Measurements from ENCODE around the gene SGMS1.
"Not testable (repeated sequence)": the region's sequence is repeated elsewhere in the genome, so short reads cannot be mapped to it uniquely, and the experiment has no call there.

DNA sequence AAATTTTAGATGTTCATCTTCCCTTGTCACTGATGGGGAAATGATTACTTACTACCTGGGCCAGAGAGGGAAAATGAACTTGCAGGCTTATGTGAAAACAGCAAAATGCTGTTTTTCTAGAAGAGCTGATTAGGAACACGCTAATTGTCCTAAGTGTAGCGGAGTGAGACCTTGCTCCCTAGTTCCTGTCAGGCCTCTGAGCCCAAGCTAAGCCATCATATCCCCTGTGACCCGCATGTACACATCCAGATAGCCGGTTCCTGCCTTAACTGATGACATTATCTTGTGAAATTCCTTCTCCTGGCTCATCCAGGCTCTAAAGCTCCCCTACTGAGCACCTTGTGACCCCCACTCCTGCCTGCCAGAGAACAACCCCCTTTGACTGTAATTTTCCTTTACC is 120.6 kb downstream of the SGMS1 start:
- TF ChIP-seq EZH2 (IDR thresholded peaks at IDR 0.05; ENCODE audit: low read length) = not testable (repeated sequence)
- TF ChIP-seq, protein P1, sequence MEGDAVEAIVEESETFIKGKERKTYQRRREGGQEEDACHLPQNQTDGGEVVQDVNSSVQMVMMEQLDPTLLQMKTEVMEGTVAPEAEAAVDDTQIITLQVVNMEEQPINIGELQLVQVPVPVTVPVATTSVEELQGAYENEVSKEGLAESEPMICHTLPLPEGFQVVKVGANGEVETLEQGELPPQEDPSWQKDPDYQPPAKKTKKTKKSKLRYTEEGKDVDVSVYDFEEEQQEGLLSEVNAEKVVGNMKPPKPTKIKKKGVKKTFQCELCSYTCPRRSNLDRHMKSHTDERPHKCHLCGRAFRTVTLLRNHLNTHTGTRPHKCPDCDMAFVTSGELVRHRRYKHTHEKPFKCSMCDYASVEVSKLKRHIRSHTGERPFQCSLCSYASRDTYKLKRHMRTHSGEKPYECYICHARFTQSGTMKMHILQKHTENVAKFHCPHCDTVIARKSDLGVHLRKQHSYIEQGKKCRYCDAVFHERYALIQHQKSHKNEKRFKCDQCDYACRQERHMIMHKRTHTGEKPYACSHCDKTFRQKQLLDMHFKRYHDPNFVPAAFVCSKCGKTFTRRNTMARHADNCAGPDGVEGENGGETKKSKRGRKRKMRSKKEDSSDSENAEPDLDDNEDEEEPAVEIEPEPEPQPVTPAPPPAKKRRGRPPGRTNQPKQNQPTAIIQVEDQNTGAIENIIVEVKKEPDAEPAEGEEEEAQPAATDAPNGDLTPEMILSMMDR (optimal IDR thresholded peaks at IDR 0.05 in 1 of 3, IDR thresholded peaks at IDR 0.05 in 1 of 3, conservative IDR thresholded peaks at IDR 0.05 in 1 of 3; ENCODE audit: extremely low read depth in 1 of 3, insufficient read depth in 2 of 3, low read length in 3 of 3) = not testable (repeated sequence)
